Measurements from ENCODE around the gene EIF4G2. TPM values are rescaled to one million over a fixed set of nuclear protein-coding genes. Genes with fewer than 3 reads are reported as not detected.

Gene EIF4G2
- total and polyA plus RNA-seq, 2 of the 8 experiments (the other 6 are each of a cell fraction or from before 2014, with no cell fraction given) = 438 to 964 TPM

DNA sequence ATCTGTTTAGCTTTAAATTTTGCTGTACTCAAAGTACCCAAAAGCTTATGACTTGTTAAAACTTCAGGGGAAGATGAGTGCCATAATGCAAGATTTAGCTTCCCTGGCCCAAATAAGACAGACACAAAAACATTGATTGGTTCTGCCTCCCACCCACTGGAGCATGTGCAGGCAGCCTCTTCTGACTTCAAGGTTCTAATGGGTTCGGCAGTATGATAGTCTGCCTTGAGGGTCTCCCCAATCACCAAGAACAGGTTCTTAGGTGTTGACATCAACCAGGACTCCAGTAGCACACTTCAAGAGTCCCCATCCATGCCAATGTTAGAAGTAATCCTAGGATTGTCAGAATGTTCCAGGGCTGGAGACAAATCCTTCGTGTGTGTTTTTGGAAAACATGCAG lies 12.5 kb downstream of the EIF4G2 start (continued):
- TF ChIP-seq, protein P1, sequence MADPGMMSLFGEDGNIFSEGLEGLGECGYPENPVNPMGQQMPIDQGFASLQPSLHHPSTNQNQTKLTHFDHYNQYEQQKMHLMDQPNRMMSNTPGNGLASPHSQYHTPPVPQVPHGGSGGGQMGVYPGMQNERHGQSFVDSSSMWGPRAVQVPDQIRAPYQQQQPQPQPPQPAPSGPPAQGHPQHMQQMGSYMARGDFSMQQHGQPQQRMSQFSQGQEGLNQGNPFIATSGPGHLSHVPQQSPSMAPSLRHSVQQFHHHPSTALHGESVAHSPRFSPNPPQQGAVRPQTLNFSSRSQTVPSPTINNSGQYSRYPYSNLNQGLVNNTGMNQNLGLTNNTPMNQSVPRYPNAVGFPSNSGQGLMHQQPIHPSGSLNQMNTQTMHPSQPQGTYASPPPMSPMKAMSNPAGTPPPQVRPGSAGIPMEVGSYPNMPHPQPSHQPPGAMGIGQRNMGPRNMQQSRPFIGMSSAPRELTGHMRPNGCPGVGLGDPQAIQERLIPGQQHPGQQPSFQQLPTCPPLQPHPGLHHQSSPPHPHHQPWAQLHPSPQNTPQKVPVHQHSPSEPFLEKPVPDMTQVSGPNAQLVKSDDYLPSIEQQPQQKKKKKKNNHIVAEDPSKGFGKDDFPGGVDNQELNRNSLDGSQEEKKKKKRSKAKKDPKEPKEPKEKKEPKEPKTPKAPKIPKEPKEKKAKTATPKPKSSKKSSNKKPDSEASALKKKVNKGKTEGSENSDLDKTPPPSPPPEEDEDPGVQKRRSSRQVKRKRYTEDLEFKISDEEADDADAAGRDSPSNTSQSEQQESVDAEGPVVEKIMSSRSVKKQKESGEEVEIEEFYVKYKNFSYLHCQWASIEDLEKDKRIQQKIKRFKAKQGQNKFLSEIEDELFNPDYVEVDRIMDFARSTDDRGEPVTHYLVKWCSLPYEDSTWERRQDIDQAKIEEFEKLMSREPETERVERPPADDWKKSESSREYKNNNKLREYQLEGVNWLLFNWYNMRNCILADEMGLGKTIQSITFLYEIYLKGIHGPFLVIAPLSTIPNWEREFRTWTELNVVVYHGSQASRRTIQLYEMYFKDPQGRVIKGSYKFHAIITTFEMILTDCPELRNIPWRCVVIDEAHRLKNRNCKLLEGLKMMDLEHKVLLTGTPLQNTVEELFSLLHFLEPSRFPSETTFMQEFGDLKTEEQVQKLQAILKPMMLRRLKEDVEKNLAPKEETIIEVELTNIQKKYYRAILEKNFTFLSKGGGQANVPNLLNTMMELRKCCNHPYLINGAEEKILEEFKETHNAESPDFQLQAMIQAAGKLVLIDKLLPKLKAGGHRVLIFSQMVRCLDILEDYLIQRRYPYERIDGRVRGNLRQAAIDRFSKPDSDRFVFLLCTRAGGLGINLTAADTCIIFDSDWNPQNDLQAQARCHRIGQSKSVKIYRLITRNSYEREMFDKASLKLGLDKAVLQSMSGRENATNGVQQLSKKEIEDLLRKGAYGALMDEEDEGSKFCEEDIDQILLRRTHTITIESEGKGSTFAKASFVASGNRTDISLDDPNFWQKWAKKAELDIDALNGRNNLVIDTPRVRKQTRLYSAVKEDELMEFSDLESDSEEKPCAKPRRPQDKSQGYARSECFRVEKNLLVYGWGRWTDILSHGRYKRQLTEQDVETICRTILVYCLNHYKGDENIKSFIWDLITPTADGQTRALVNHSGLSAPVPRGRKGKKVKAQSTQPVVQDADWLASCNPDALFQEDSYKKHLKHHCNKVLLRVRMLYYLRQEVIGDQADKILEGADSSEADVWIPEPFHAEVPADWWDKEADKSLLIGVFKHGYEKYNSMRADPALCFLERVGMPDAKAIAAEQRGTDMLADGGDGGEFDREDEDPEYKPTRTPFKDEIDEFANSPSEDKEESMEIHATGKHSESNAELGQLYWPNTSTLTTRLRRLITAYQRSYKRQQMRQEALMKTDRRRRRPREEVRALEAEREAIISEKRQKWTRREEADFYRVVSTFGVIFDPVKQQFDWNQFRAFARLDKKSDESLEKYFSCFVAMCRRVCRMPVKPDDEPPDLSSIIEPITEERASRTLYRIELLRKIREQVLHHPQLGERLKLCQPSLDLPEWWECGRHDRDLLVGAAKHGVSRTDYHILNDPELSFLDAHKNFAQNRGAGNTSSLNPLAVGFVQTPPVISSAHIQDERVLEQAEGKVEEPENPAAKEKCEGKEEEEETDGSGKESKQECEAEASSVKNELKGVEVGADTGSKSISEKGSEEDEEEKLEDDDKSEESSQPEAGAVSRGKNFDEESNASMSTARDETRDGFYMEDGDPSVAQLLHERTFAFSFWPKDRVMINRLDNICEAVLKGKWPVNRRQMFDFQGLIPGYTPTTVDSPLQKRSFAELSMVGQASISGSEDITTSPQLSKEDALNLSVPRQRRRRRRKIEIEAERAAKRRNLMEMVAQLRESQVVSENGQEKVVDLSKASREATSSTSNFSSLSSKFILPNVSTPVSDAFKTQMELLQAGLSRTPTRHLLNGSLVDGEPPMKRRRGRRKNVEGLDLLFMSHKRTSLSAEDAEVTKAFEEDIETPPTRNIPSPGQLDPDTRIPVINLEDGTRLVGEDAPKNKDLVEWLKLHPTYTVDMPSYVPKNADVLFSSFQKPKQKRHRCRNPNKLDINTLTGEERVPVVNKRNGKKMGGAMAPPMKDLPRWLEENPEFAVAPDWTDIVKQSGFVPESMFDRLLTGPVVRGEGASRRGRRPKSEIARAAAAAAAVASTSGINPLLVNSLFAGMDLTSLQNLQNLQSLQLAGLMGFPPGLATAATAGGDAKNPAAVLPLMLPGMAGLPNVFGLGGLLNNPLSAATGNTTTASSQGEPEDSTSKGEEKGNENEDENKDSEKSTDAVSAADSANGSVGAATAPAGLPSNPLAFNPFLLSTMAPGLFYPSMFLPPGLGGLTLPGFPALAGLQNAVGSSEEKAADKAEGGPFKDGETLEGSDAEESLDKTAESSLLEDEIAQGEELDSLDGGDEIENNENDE (IDR thresholded peaks at IDR 0.05; ENCODE audit: insufficient replicate concordance, low read length) = no peak
- no peak for TF ChIP-seq BRCA1 (IDR thresholded peaks at IDR 0.05; ENCODE audit: low read depth, low read length)
- no peak for TF ChIP-seq CBX8 (IDR thresholded peaks at IDR 0.05; ENCODE audit: borderline replicate concordance, low read depth, low read length)
- no peak for TF ChIP-seq EZH2 (IDR thresholded peaks at IDR 0.05; ENCODE audit: low read depth, low read length, severe bottlenecking)
- no peak for TF ChIP-seq RXRA (IDR thresholded peaks at IDR 0.05; ENCODE audit: insufficient read depth, low read depth, low read length)
- TF ChIP-seq KDM5A (IDR thresholded peaks at IDR 0.05; ENCODE audit: low read length) = no peak
- TF ChIP-seq, protein P2, sequence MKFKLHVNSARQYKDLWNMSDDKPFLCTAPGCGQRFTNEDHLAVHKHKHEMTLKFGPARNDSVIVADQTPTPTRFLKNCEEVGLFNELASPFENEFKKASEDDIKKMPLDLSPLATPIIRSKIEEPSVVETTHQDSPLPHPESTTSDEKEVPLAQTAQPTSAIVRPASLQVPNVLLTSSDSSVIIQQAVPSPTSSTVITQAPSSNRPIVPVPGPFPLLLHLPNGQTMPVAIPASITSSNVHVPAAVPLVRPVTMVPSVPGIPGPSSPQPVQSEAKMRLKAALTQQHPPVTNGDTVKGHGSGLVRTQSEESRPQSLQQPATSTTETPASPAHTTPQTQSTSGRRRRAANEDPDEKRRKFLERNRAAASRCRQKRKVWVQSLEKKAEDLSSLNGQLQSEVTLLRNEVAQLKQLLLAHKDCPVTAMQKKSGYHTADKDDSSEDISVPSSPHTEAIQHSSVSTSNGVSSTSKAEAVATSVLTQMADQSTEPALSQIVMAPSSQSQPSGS (IDR thresholded peaks at IDR 0.05; ENCODE audit: low read length) = no peak
- TF ChIP-seq SIRT6 (IDR thresholded peaks at IDR 0.05; ENCODE audit: low read length) = no peak
- TF ChIP-seq TEAD4 (IDR thresholded peaks at IDR 0.05; ENCODE audit: low read depth, low read length) = no peak
- peak; percentile 24 for TF ChIP-seq TAF7 (optimal IDR thresholded peaks at IDR 0.05; ENCODE audit: borderline replicate concordance, low read depth, low read length)
- no peak for TF ChIP-seq CHD1 (IDR thresholded peaks at IDR 0.05; ENCODE audit: low read depth, low read length)

All from H1 (cell line).